ENCODE data around the gene RNU6-7.

The RNU6-7 gene

DNA sequence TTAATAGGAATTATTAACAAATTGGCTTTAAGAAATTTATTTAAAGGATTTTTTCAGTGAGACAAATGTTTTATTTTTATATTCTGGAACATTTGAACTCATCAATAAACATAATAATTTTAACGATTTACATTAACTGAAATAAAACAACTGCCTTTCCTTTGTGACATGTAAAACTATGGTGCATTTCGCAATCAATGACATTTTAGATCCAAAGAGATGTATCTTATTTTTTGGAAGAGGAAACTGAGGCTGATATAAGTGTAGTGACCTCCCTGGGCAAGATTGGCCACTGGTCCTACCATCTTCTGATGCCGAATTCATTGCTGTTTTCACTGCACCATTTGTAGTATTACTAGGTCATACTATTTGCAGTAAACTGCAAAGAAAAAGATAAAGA is 3.7 kb downstream of the RNU6-7 start:
- DNase-seq (ENCODE audit: low read depth): no peak

DNA sequence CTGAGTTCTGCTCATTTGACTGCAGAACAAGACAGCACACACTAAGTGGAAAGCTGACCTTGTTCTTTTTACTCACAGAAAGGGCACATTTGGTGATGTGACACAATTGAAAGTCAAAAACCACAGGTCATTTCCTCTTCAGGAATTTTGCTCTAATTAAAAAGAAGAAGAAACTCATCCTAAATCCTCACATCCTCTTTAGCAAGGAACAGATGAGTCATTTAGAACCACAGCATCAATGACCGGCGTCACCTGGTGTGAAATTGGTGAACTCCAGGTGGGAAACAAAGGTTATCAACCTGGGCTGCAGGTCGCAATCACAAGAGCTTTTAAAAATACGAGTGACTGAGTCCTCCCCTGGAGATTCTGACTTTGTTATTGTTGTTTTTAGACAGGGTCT is 4.1 kb downstream of the RNU6-7 start:
- no peak for DNase-seq (ENCODE audit: low read depth)

DNA sequence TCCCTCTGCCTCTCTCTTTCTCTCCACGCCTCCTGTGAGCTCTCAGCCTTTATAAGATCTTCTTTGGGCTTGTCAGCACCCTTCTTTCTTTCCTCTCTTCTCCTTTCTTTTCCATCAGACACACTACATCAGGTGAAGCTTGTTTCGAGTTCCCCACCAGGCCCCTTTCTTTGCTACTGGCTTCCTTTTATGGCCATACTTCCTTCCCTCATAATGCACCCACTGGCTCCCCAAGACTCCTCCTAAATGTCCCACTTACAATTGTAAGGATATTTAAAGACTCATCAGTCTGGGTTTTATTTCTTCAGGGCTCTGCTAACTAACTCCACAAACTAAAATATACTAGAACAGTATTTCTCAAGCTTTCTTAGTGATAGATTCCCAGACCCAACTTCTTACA is 4.7 kb downstream of the RNU6-7 start:
- no peak for DNase-seq (ENCODE audit: low read depth)

DNA sequence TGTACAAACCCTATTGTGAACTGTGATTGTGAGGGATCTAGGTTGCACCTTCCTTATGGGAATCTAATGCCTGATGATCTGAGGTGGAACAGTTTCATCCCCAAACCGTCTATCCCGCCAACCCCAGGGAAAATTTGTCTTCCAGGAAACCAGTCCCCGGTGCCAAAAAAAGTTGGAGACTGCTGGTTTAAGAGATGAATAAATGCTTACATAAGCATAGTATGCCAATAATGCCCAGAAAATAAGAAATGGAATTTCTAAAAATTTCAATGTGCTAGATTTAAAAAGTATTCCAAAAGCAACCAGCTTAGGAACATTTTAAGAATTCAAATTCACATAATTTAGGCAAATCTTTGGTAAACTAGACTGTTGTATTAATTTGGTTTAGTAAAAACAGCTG is 6.6 kb downstream of the RNU6-7 start:
- no peak for DNase-seq (ENCODE audit: low read depth)

DNA sequence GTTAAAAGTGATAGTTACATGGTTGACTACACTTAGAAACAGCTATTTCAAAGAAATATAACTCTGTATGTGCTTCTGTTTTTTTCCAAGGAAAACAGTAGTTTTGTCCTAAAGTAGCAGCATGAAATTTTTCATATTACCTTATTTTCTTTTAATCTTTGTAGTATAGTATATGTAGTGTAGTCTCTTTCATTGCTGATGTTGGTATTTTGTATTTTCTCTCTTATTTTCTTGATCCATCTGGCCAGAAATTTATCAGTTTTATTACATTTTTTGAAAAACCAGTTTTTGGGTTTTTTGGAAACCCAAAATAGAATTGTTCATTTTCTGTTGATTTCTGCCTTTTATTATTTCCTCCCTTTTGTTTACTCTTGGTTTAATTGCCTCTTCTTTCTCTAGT is 7.6 kb downstream of the RNU6-7 start:
- DNase-seq (ENCODE audit: low read depth): no peak

- DNase-seq (ENCODE audit: low read depth): no peak
Measured at GRCh38 chr14:32211068-32211404, 9.2 kb downstream of the RNU6-7 start.

- DNase-seq (ENCODE audit: low read depth): no peak
Measured at GRCh38 chr14:32212833-32213232, 11.0 kb downstream of the RNU6-7 start.

DNA sequence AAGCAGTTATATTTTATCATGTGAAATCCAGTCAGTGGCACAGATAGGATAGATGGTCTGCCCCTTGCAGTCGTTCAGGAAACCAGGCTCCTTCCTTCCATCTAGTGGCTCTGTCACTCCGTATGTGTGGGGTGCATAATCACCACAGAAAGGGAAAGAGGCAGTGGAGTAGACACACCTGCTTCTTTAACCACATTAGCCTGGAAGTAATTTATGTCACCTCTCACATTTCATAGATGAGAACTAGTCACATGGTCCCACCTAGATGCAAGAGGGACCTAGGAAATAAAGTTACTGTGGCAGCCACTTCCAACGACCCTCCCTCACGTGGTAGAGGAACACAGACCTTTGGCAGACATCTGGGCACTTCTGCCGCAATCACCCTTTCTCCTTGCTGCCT is 15.5 kb downstream of the RNU6-7 start:
- no peak for DNase-seq (ENCODE audit: low read depth)

GRCh38 chr14:32224737-32225377 is 23.0 kb downstream of the RNU6-7 start:
- DNase-seq (ENCODE audit: low read depth): no peak

- no peak for DNase-seq (ENCODE audit: low read depth)
Measured at GRCh38 chr14:32225378-32225920, 23.6 kb downstream of the RNU6-7 start.

DNA sequence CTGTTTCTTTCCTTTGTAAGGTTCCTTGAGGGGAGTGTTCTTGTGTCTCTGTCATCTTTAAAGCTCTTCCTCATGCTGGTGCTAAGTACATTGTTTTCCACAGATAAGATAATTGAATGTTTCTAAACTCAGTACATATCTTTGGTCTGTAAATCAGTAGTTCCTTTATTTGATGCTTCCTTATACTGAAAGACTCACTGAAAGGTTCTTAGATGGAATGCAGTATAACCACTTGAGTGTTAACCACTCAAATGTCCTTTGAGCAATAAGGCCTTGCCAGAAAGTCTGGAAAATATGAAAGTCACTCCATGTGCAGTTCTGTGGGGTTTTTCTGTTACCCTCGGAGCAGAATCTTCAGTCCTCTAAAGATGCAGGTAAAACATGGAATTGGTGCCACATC is 24.2 kb downstream of the RNU6-7 start:
- DNase-seq (ENCODE audit: low read depth): no peak

DNA sequence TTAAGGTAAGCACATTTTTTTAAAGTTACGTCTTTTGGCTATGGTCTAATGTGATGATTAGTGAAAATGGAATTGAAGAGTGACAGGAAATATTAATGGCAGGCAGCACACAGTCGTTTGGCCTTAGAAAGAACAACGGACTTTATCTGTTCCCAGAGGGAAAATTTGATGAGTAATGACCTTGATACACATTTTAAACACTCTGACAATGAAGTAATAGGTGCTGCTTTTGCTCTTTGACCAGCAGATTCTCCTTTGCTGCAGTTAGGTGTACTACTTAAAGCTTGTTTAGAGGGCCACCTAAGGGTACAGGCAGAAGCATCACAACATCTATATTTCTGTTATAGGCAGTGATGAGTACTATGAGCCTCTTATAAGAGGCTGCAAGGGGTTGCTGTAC is 28.3 kb downstream of the RNU6-7 start:
- DNase-seq (ENCODE audit: low read depth): no peak

- DNase-seq (ENCODE audit: low read depth): no peak
Measured at GRCh38 chr14:32230695-32231280, 28.9 kb downstream of the RNU6-7 start.

GRCh38 chr14:32232481-32232880 is 30.6 kb downstream of the RNU6-7 start:
- DNase-seq (ENCODE audit: low read depth): no peak

DNA sequence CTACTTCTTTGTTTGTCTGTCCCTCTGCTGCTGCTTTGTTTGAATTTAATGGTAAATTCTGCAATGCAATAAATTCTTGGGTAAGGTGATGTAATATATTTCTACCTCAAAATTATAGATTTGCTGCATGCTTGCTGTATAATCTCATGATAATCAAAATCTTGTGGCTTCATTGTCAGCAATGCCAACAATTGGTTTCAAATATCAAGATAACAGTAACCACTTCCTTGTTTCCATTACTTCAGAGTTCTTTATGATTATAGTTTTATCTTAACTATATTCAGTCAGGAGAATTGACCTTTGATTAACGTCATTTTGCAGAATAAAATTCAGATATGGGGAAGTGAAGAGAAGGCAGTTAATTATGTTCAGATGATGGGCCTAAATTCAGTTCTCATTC is 31.4 kb downstream of the RNU6-7 start:
- DNase-seq (ENCODE audit: low read depth): no peak

GRCh38 chr14:32244404-32244803 is 42.6 kb downstream of the RNU6-7 start:
- no peak for DNase-seq (ENCODE audit: low read depth)

DNA sequence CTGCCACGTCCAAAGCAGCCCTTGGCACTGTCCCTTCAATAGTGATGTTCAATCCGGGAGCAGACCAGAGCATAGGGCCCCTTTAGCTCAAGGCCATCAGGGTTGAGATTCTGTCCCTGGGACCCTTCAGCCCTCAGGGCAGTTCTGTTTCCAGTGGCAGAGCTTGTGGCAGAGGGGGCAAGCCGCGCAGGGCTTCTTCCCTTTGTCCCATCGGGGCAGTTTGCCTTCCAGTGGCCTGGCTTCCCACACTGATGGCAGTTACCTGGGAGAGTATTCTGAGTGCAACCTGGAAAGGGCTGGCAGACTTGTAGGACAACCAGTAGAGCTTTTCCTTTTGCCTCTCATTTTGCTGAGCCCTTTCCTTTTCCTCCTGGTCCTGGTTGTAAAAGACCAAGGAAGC is 44.9 kb downstream of the RNU6-7 start:
- no peak for DNase-seq (ENCODE audit: low read depth)

DNA sequence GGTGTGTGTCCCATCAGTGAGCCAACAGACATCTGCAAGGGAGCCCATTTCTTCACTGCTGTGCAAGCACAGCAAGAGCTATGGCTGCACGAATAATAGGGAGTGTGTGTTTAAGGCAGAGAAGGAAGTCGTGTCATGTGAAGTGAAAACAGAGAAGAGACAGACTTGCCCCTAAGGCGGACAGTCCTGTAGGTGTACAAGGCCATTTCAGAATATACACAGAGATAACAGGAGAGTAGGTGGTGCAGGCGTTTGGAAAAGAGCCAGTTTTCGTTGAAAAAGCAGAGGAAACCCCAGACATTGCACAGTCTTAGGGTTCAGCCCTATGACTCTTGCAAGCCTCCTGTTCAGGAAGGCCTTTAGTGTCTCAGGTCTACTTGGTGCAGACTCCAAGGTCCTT is 47.5 kb downstream of the RNU6-7 start:
- no peak for DNase-seq (ENCODE audit: low read depth)

DNA sequence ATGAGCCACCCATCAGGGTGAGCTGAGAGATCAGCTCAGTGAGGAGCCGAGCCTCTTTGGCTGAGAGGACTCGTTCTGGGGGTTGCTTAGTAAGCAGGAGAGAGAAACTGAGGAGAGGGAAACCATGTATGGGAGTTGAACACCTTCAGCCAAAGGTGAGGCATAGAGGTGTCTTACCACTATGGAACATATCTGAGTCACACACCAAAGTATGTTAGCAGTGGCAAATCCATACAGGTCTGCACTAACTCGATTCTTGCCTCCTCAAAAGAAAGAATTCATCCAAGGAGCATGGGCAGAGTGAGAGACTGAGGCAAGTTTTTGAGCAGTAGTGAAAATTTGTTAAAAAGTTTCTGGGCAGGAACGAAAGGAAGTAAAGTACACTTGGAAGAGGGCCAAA is 47.9 kb downstream of the RNU6-7 start:
- no peak for DNase-seq (ENCODE audit: low read depth)

DNA sequence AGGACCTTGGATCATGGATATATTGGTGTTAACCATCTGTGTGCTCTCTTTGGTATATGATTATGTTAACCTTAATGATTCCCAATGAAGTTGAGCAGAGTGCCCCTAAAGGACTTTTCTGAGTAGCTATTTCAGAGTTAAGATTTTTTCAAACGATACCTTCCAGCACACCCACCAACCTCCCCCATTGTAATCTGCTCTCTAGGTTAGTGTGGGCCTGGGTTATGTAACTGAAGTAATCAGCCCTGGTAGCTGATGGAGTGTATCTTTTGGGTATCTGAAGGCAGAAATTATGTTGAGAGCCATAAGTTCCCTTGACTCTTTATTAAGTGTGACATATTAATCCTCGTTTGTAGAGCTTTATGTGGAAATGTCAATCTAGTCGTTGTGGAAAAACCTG is 48.8 kb downstream of the RNU6-7 start:
- DNase-seq (ENCODE audit: low read depth): no peak

- DNase-seq (ENCODE audit: low read depth): no peak
Measured at GRCh38 chr14:32251530-32251929, 49.7 kb downstream of the RNU6-7 start.

Data from stimulated activated CD8-positive, alpha-beta memory T cell treated with anti-CD3 and anti-CD28 coated beads, Interleukin-7, amount 100 ng/mL, for 24 hours (primary cell).